Psoas muscle (tissue), 8 donors: ENCODE results near the gene LGR5. TPM values are rescaled to one million over a fixed set of nuclear protein-coding genes. Genes with fewer than 3 reads are reported as not detected.

Experiments
- ATAC-seq, 4 donors: fragments of 200-7000 bp; cut with Tn5 transposase; one replicate each; pipeline ENCODE4 v1.9.1; 2020; ENCODE audit warnings: moderate library complexity in 3 of 4, mild to moderate bottlenecking in 2 of 4
- DNase-seq, 2 donors: peaks; one replicate each; pipeline ENCODE4 v3.0.0-alpha.2; 2020
- H3K27ac ChIP-seq: fragments of 200-600 bp; one replicate; pipeline ENCODE4 v1.8.0; 2022
- H3K27me3 ChIP-seq, 3 donors: fragments of 200-600 bp in 1 of 3; one replicate each; pipeline versions ENCODE4 v1.6.1 to v1.8.0; 2013 to 2022; ENCODE audit warnings: low read length in 2 of 3, mild to moderate bottlenecking in 2 of 3, moderate library complexity in 1 of 3; ENCODE audit not compliant: insufficient read depth in 3 of 3
- H3K36me3 ChIP-seq, 2 donors: fragments of 200-600 bp in 1 of 2; one replicate each; pipeline versions ENCODE4 v1.6.1 to v1.8.0; 2013 to 2022; ENCODE audit warnings: low read depth in 1 of 2, mild to moderate bottlenecking in 1 of 2, moderate library complexity in 1 of 2; ENCODE audit not compliant: insufficient read depth in 1 of 2
- H3K4me1 ChIP-seq: fragments of 200-600 bp; one replicate; pipeline ENCODE4 v1.8.0; 2022
- H3K4me3 ChIP-seq: fragments of 200-600 bp; one replicate; pipeline ENCODE4 v1.8.0; 2022; ENCODE audit warnings: mild to moderate bottlenecking
- H3K9me3 ChIP-seq: fragments of 200-600 bp; one replicate; pipeline ENCODE4 v1.8.0; 2022
- CTCF ChIP-seq: fragments of 200-600 bp; IDR thresholded peaks from one replicate; pipeline ENCODE4 v1.8.0; 2022; ENCODE audit warnings: antibody characterized with exemption
- WGBS, 3 donors: extraction: QIAGEN DNeasy Blood & Tissue Kit; methylation state at CpG; one replicate each; pipeline versions ENCODE4 v1.1.6 to v1.1.7; 2013; 5-methylcytosine and 5-hydroxymethylcytosine counted together
- intact Hi-C, 2 donors: fragments of 100-400 bp; cut with DNase I; formaldehyde crosslinking; loops; one replicate each; pipeline versions ENCODE4 v1.11.0 to v1.14.2; 2022
- polyA plus RNA-seq, 3 donors: library from polyadenylated mRNA; stranded (reverse); fragments of 200-250 nt; gene quantifications; one replicate each; pipeline ENCODE4 v1.2.3, GENCODE V29; 2013
- total RNA-seq, 4 donors: library from RNA; stranded (reverse); fragmentation: NEBNext Ultra II Directional in 2 of 4; extraction: Animal tissue kit (Norgen Biotek cat#: 25700) in 2 of 4; gene quantifications; one replicate each; pipeline versions ENCODE4 v1.2.1 to v1.2.4, GENCODE V29; 2021 to 2023
- donor health status: healthy with polysubstance abuse.
- donor health status: DM: no; HTN: no; CAD: no; lungs with moderate emphysema.
- donor health status: Bipolar disorder and iron deficiency.
- donor health status: healthy.
- donor health status: DM: yes; HTN: yes; CAD: no.
- donor health status: DM: no; HTN: no; CAD: no.
- donor health status: DM: no; HTN: no; CAD: no.
- donor health status: DM: yes; HTN: yes; CAD: no.

Gene LGR5
- total and polyA plus RNA-seq, 7 donors, result 0.04 to 19.5 (median 4.9) TPM

GRCh38 chr12:71626098-71626497 lies 186.5 kb downstream of the LGR5 start:
- H3K27ac ChIP-seq, result no peak overlapping the region
- peaks cover 10 to 100% of the 10 kb centered on the region in 2 donors for H3K36me3 ChIP-seq
- ATAC-seq (no peak), DNase-seq (no peak)
- H3K9me3 ChIP-seq, result no peaks in the 10 kb centered on the region
- no peak for TF ChIP-seq CTCF
- 48 to 53% (median 53%) methylated on average over 5 of the region's 5 CpGs for WGBS, 3 donors
- H3K4me1 ChIP-seq, result peaks cover 3% of the 10 kb centered on the region
- H3K27me3 ChIP-seq, result no peaks in the 10 kb centered on the region
- intact Hi-C loops, result loop anchor here in 1 of 2 donors (10.0 kb wide), 1 partner anchor 279 kb away; no protein-coding TSS in a partner anchor
- no peak overlapping the region for H3K4me3 ChIP-seq

- ATAC-seq (no peak), DNase-seq (no peak)
- Histone ChIP-seq H3K4me3 (no peak overlapping the region), H3K36me3 (peaks cover 7 to 100% of the 10 kb centered on the region in 2 donors), H3K9me3 (no peaks in the 10 kb centered on the region), H3K27ac (no peak overlapping the region), H3K4me1 (peaks cover 3% of the 10 kb centered on the region), H3K27me3 (no peaks in the 10 kb centered on the region)
- TF ChIP-seq CTCF, result no peak
- WGBS, 3 donors, result 54 to 67% (median 64%) methylated on average over 3 of the region's 3 CpGs
- intact Hi-C loops, result loop anchor here in 1 of 2 donors (10.0 kb wide), 1 partner anchor 278 kb away; no protein-coding TSS in a partner anchor
Observed at GRCh38 chr12:71626768-71627167, 187.2 kb downstream of the LGR5 start.

- Histone ChIP-seq H3K4me3 (no peak overlapping the region), H3K27me3 (no peaks in the 10 kb centered on the region), H3K27ac (no peak overlapping the region), H3K9me3 (no peaks in the 10 kb centered on the region), H3K36me3 (peaks cover 3 to 100% of the 10 kb centered on the region in 2 donors), H3K4me1 (peaks cover 3% of the 10 kb centered on the region)
- DNase-seq (no peak), ATAC-seq (no peak)
- 44 to 69% (median 47%) methylated on average over 2 of the region's 2 CpGs for WGBS, 3 donors
- intact Hi-C loops, result loop anchor here in 1 of 2 donors (10.0 kb wide), 1 partner anchor 277 kb away; no protein-coding TSS in a partner anchor
- TF ChIP-seq CTCF, result no peak
Observed at GRCh38 chr12:71627438-71628002, 187.9 kb downstream of the LGR5 start.

Other genes starting within 250 kb of the LGR5 start
- 10 to 100 TPM in 3 of 4 donors, 1 to 10 TPM in 1; 9.8 to 18.1 (median 15.5) TPM for gene ZFC3H1, start 224.1 kb downstream of the LGR5 start, total RNA-seq
- 10 to 100 TPM in 1 of 3 donors, 1 to 10 TPM in 2; 5.5 to 15.0 (median 6.0) TPM for gene ZFC3H1, start 224.1 kb downstream of the LGR5 start, polyA plus RNA-seq
- gene THAP2, start 224.5 kb downstream of the LGR5 start, total RNA-seq, result 1 to 10 TPM; 3.8 to 7.2 (median 5.5) TPM
- 1 to 10 TPM; 3.3 to 9.8 (median 5.2) TPM for gene THAP2, start 224.5 kb downstream of the LGR5 start, polyA plus RNA-seq
- gene TMEM19, start 246.3 kb downstream of the LGR5 start, total RNA-seq, result 10 to 100 TPM; 10.4 to 29.7 (median 23.0) TPM
- 10 to 100 TPM in 2 of 3 donors, 1 to 10 TPM in 1; 6.0 to 31.1 (median 12.6) TPM for gene TMEM19, start 246.3 kb downstream of the LGR5 start, polyA plus RNA-seq